GM12865 (cell line): ENCODE measurements around the gene BPIFB3.

Experiments used
- DNase-seq: peaks from one replicate; pipeline ENCODE4 v3.0.0; 2010; ENCODE audit warnings: low read depth
- H3K4me3 ChIP-seq: 2 replicates; pipeline ENCODE4 v1.5.1; 2011; ENCODE audit warnings: mild to moderate bottlenecking, low read depth, low read length, control low read depth
- TF ChIP-seq, protein P1 (sequence below): IDR thresholded peaks from 2 replicates; pipeline ENCODE4 v1.5.1; 2011; ENCODE audit warnings: low read length, control low read depth, low read depth, inconsistent platforms; ENCODE audit not compliant: insufficient read depth; ENCODE audit errors: missing control alignments

Gene BPIFB3

DNA sequence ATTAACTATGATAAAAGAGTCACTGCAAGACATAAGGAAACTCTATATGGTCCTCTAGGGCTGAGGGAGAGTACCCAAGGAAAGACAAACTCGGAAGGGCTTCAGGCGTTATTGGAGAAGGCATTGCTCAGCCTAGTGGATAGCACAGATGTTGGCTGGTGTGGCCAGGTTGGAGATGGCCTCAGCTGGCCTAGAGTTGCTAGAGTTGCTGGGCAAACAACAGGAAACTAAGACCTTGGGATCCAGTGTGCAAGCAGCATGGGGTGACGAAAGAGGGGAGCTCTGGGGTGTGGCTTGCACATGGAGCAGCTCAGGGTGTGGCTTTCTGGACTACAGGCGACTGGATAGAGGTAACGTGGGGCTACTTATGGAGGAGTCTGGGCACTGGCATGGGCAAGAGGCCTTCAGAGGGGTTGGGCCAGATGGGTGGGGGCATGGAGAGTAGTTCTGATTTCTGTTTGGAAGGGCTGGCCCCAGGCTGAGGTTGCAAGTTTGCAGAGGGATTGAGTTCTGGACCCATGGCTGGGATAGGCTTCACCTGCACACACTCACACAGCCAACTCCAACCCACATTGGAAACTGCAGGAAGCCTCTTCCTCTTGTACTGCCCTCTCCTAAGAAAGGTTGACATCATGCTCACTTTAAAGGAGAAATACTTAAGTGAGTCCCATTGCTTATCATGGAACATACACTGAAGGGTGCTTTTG is 27.5 kb upstream of the BPIFB3 start:
- TF ChIP-seq, protein P1, sequence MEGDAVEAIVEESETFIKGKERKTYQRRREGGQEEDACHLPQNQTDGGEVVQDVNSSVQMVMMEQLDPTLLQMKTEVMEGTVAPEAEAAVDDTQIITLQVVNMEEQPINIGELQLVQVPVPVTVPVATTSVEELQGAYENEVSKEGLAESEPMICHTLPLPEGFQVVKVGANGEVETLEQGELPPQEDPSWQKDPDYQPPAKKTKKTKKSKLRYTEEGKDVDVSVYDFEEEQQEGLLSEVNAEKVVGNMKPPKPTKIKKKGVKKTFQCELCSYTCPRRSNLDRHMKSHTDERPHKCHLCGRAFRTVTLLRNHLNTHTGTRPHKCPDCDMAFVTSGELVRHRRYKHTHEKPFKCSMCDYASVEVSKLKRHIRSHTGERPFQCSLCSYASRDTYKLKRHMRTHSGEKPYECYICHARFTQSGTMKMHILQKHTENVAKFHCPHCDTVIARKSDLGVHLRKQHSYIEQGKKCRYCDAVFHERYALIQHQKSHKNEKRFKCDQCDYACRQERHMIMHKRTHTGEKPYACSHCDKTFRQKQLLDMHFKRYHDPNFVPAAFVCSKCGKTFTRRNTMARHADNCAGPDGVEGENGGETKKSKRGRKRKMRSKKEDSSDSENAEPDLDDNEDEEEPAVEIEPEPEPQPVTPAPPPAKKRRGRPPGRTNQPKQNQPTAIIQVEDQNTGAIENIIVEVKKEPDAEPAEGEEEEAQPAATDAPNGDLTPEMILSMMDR, result no peak
- DNase-seq, result no peak
- no peak overlapping the region for H3K4me3 ChIP-seq

DNA sequence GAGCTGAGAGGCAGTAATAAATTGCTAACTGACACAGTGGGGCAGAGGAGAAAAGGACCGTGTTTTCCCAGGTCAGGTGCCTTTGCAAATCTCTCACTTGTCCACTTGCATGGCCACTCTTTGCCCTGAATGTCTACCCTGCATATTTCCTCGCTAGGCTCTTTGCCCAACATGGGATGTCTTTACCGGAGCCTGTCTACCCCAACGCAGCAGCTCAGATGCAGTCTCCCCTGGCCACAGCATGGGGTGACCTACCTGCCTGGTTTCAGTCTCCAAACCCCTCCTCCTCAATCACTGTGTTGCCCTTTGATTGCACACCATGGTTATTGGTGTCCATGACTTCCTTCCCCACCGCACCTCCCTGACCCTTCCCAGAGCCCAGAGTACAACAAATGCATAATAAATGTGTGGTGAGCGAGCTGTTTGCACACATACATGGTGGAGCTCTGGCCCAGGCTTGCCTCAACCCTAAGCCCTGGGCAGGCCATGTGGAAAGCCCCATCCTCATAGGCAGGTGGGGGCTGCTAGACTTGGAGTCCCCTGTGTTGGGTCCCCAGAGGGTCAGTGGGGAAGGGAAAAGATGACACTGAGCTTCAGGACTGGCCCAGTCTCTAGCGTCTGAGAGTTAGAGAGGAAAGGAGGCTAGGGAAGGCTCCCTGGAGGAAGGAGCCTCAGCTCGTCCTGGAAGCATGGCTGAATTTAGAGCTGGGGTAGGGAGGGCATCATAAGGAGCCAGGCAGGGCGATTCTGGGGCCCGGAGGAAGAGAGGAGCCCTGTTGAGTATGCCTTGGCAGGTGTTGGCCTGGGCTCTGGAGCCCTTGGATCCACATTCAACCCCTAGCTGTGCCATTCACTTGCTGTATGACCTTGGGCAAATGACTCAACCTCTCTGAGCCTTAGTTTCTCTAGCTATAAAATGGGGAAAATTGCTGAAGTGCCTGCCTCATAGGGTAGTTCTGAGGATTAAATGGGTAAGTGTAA is 26.6 kb upstream of the BPIFB3 start:
- no peak for DNase-seq
- no peak overlapping the region for H3K4me3 ChIP-seq
- TF ChIP-seq, protein P1, result no peak

DNA sequence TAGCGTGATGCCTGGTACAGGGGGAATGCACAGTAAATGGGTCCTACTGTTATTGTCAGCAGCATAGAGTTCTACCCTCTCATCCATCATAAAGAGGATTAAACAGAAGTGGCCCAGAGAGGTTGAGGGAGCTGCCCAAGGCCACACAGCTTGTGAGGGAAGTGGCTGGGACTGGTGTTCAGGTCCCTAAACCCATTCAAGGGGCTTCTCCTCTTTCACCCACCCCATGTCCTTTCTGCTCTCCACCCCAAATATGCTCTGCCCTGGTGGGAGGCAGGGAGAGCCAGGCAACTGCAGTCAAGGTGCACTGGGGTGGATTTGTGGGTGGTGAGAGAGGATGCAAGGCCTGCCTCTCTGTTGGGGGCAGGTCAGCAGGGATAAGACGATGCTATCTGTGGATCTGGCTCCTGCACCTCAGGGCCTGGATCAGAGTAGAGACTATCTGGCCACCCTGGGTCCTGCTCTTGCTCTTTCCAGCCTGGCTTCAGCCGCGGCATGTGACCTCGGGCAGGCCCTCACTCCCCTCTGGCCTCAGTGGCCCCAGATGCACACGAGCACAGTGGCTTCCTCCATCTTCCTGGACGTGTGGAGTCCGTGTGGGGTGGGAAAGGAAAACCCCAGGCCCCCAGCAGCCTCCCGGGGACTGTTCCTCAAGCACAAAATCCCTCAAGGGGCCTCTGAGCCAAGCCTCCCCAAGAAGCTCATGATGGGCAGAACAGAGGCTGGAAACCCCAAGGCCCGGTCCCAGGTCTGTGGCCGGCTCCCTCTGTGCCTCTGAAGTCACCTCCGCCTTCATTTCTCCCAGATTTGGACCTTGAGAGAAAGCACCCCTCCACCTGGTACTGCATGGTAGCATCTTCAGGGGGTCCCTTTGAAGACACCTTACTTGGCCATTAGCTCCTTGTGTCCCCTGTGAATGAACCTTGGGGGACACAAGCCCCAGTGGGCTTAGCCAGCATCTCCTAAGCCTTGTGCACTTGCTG is 25.6 kb upstream of the BPIFB3 start:
- H3K4me3 ChIP-seq, result no peak overlapping the region
- TF ChIP-seq, protein P1, result no peak
- no peak for DNase-seq

DNA sequence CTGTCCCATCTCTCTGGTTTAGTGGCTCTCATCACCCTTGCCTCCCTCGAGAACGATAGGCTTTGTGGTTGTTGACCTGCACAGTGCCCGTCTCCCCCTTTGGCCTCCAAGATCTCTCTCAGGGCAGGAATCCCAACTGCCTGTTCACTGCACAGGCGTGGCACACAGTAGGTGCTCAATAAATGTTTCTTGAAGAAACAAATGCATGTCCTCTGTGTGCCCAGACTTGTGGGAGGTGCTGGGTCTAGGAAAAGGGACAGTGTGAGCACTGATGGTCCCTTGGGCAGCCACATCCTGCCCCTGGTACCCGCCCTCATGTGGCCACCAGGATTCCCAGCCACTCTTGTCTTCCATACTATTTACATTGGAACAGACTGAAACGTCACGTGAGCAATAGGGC is 24.8 kb upstream of the BPIFB3 start:
- no peak for DNase-seq
- no peak overlapping the region for H3K4me3 ChIP-seq
- TF ChIP-seq, protein P1, result no peak

DNA sequence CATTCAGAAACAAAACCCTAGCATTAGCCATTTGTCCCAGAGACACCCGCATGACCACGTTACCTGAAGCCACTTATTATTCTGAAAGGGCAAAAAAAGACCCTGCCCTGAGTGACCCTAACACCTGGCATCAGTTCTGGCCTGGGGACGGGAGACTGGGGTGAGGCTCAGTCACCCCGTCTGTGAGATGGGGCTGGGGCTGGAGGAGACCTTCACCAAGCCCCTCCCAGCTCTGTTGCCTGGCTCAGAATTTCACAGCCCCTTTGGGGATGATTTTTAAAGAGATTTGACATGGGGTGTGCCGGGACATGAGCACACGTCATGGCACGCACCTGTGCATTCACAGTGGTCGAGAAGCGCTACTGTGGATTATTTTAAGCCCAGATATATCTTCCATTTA is 23.6 kb upstream of the BPIFB3 start:
- TF ChIP-seq, protein P1, result no peak
- no peak for DNase-seq
- H3K4me3 ChIP-seq, result no peak overlapping the region

DNA sequence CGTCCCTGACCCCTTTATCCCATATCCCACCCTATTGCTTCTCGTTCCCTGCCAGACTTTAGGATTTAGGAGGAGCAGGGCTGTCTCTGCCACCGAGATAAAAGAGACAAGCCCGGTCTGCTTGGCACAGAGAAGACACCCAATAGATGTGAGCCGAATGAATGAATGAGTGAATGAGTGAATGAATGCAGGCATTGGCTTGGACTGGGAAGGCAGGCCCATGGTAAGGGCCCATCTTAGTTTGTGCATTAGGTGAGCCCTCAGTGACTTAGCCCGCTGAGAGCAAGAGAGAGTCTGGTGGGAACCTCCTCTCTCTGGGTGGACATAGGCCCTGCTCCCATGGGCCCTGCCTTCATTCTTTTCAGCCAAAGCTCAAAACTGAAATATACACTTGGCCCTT is 23.1 kb upstream of the BPIFB3 start:
- TF ChIP-seq, protein P1, result no peak
- no peak for DNase-seq
- no peak overlapping the region for H3K4me3 ChIP-seq
